Neural crest cell (in vitro differentiated cells): ENCODE data around the gene PNPLA1. TPM values are rescaled to one million over a fixed set of nuclear protein-coding genes. Genes with fewer than 3 reads are reported as not detected.
"Not testable (repeated sequence)": the region's sequence is repeated elsewhere in the genome, so short reads cannot be mapped to it uniquely, and the experiment has no call there.

Experiments
- DNase-seq: peaks from one replicate; pipeline ENCODE4 v3.0.0; 2021; ENCODE audit warnings: low read depth, mixed read lengths, low spot score
- H3K27ac Mint-ChIP-seq: one replicate; pipeline ENCODE4 v1.8.0; 2021; ENCODE audit warnings: mild to moderate bottlenecking, mixed read lengths; ENCODE audit not compliant: unreplicated experiment
- H3K27me3 Mint-ChIP-seq: 2 replicates; pipeline ENCODE4 v1.8.0; 2021; ENCODE audit warnings: low read depth, mild to moderate bottlenecking, mixed read lengths
- H3K36me3 Mint-ChIP-seq: 2 replicates; pipeline ENCODE4 v1.8.0; 2021; ENCODE audit warnings: low read depth, mild to moderate bottlenecking, mixed read lengths
- H3K4me1 Mint-ChIP-seq: 2 replicates; pipeline ENCODE4 v1.8.0; 2021; ENCODE audit warnings: mixed read lengths
- H3K4me3 Mint-ChIP-seq: one replicate; pipeline ENCODE4 v1.8.0; 2021; ENCODE audit warnings: mild to moderate bottlenecking, mixed read lengths
- H3K9me3 Mint-ChIP-seq: 2 replicates; pipeline ENCODE4 v1.8.0; 2021; ENCODE audit warnings: mixed read lengths
- total RNA-seq: library from RNA; stranded (reverse); gene quantifications from 2 replicates; pipeline ENCODE4 v1.2.1, GENCODE V29; 2021
- TF ChIP-seq, protein P1 (sequence below): fragments of 200-600 bp; sonication (generic); conservative IDR thresholded peaks from 2 replicates; pipeline ENCODE4 v1.5.0; 2021; ENCODE audit warnings: antibody characterized with exemption, mild to moderate bottlenecking

The PNPLA1 gene
- total RNA-seq, 1 donor from 2014 or later, result not detected

DNA sequence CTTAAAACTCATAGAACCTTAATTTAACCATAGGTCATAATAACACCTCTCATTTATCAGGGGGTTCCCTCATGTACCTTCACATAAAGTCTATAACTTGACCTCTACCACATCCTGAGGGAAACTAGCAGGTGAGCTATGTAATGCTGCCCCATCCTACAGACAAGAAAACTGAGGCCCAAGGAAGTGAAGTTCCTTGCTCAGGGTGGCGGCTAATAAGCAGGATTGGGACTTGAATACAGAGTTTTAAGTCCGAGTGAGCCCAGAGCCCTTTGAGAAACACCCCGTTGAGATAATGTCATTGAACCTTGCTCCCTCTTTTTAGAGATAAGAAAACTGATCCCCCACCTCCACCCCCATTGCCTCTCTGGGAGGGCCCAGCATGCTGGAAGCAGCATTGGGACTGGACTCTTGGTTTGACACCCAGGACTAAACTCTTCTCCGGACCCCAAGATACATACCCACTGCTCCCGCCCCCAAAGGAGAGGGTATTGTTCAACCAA, 66.4 kb downstream of the PNPLA1 start:
- DNase-seq, result no peak
- TF ChIP-seq, protein P1, sequence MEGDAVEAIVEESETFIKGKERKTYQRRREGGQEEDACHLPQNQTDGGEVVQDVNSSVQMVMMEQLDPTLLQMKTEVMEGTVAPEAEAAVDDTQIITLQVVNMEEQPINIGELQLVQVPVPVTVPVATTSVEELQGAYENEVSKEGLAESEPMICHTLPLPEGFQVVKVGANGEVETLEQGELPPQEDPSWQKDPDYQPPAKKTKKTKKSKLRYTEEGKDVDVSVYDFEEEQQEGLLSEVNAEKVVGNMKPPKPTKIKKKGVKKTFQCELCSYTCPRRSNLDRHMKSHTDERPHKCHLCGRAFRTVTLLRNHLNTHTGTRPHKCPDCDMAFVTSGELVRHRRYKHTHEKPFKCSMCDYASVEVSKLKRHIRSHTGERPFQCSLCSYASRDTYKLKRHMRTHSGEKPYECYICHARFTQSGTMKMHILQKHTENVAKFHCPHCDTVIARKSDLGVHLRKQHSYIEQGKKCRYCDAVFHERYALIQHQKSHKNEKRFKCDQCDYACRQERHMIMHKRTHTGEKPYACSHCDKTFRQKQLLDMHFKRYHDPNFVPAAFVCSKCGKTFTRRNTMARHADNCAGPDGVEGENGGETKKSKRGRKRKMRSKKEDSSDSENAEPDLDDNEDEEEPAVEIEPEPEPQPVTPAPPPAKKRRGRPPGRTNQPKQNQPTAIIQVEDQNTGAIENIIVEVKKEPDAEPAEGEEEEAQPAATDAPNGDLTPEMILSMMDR, result no peak
- Mint-ChIP-seq H3K36me3 (no peaks in the 10 kb centered on the region), H3K4me3 (no peak overlapping the region), H3K9me3 (no peaks in the 10 kb centered on the region), H3K27ac (no peak overlapping the region), H3K4me1 (peaks cover 45% of the 10 kb centered on the region), H3K27me3 (peaks cover 33% of the 10 kb centered on the region)

DNA sequence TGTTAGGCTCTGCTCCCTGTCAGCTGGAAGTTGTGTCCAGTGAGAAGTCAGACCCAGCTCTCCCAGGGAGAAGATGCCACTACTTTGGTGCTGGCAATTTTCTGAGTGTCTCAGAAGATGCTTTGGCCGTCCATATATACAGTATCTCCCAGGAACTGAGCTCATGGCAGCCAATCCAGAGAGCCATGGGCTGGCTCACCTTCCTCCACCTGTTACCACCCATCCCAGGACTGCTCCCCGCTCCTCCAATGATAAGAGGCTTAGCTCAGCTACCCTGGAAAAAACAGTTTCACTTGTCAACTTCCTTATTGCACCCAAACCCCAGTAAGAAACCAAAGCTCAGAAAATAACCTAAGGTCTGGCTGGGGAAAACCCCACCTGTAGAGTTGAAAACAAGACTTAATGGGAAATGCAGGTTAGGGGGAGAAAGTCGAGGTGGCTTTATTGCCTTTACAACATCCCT, 67.0 kb downstream of the PNPLA1 start, which contains the start of gene BNIP5:
BNIP5 (minus strand) TSS at position 110 of the 463 bp plus-strand sequence. CDS start 6,198 bp downstream, outside the sequence.
- H3K27ac Mint-ChIP-seq, result no peak within 1 kb of the TSS
- H3K27me3 Mint-ChIP-seq, result peaks cover 33% of the 10 kb centered on the region
- TF ChIP-seq, protein P1, result no peak
- peaks cover 44% of the 10 kb centered on the region for H3K4me1 Mint-ChIP-seq
- no peak for DNase-seq
- H3K4me3 Mint-ChIP-seq, result no peak within 1 kb of the TSS
- no peaks in the 10 kb centered on the region for H3K9me3 Mint-ChIP-seq
- H3K36me3 Mint-ChIP-seq, result no peaks in the 10 kb centered on the region

DNA sequence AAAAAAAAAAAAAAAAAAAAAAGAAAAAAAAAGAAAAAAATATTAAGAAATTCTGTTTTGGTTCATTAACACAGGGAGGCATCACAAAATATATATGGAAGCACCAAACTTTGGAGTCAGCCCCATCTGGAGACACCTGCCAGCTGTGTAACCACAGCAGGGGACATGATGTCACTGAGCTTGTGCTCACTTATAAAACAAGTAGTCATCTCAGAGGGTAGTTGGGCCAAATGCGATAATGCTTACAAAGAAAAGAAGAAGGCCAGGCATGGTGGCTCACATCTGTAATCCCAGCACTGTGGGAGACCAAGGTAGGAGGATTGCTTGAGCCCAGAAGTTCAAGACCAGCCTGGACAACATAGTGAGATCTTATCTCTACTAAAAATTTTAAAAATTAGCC, 68.0 kb downstream of the PNPLA1 start:
- TF ChIP-seq, protein P1, result no peak
- H3K9me3 Mint-ChIP-seq, result no peaks in the 10 kb centered on the region
- peaks cover 31% of the 10 kb centered on the region for H3K27me3 Mint-ChIP-seq
- DNase-seq, result no peak
- peaks cover 37% of the 10 kb centered on the region for H3K4me1 Mint-ChIP-seq
- H3K4me3 Mint-ChIP-seq, result no peak overlapping the region
- no peak overlapping the region for H3K27ac Mint-ChIP-seq
- no peaks in the 10 kb centered on the region for H3K36me3 Mint-ChIP-seq

DNA sequence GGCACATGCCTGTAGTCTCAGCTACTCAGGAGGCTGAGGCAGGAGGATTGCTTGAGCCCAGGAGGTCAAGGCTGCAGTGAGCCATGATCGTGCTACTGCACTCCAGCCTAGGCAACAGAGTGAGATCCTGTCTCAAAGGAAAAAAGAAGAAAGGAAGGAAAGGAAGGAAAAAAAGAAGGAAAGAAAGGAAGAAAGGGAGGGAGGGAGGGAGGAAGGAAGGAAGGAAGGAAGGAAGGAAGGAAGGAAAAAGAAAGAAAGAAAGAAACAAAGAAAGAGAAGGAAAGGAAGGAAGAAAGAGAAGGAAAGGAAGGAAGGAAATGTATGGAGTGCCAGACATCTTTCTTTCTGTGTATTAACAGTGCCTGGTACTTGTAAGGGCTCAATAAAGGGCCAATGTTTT, 68.4 kb downstream of the PNPLA1 start:
- not testable (repeated sequence) for H3K27ac Mint-ChIP-seq, H3K36me3 Mint-ChIP-seq, DNase-seq, H3K4me3 Mint-ChIP-seq, H3K9me3 Mint-ChIP-seq
- Mint-ChIP-seq H3K27me3 (peaks cover 31% of the 10 kb centered on the region), H3K4me1 (peaks cover 33% of the 10 kb centered on the region)

DNA sequence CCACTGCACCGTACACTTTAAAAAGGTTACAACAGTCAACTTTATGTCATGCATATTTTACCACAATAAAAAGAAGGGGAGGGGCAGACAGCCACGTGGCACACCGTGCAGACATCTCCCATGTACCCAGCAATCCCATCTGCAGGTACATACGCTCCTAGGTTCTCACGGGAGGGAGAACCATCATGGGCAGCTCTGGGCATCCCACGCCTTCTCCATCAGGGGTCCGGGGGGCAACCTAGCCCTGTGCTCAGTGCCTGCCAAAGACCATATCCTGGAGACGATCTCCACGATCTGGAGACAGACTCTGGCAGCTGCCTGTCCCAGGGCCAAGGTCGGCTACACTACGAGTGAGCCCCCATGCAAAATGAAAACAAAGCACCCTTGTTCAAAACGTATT, 69.3 kb downstream of the PNPLA1 start:
- Mint-ChIP-seq H3K4me1 (peaks cover 28% of the 10 kb centered on the region), H3K9me3 (no peaks in the 10 kb centered on the region), H3K36me3 (no peaks in the 10 kb centered on the region), H3K27ac (no peak overlapping the region), H3K4me3 (no peak overlapping the region), H3K27me3 (peaks cover 31% of the 10 kb centered on the region)
- TF ChIP-seq, protein P1, result no peak
- no peak for DNase-seq

DNA sequence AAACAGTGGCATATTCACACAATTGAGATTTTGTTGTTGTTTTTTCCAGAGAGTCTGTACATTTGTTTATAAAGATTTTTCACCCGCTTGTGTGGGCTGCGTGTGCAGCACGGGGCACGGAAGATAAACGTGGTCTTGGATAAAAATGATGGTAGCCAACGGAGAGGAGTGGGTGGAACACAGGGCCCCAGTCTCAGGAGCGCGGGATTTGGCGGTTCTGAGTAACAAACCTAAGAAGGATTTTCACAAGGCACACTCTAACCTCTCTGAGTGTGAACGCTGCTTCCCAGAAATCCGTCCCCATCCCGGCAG, 70.4 kb downstream of the PNPLA1 start:
- Mint-ChIP-seq H3K27ac (no peak overlapping the region), H3K36me3 (no peaks in the 10 kb centered on the region), H3K4me1 (peaks cover 18% of the 10 kb centered on the region), H3K9me3 (no peaks in the 10 kb centered on the region), H3K4me3 (no peak overlapping the region), H3K27me3 (peaks cover 23% of the 10 kb centered on the region)
- TF ChIP-seq, protein P1, result no peak
- no peak for DNase-seq
